GM10847 (cell line): ENCODE results near the gene SPTLC2.

ENCODE experiments used
- POLR2A ChIP-seq: IDR thresholded peaks from 2 replicates; pipeline ENCODE4 v1.6.1; 2011; ENCODE audit not compliant: insufficient read length; ENCODE audit errors: extremely low read depth

SPTLC2 gene

DNA sequence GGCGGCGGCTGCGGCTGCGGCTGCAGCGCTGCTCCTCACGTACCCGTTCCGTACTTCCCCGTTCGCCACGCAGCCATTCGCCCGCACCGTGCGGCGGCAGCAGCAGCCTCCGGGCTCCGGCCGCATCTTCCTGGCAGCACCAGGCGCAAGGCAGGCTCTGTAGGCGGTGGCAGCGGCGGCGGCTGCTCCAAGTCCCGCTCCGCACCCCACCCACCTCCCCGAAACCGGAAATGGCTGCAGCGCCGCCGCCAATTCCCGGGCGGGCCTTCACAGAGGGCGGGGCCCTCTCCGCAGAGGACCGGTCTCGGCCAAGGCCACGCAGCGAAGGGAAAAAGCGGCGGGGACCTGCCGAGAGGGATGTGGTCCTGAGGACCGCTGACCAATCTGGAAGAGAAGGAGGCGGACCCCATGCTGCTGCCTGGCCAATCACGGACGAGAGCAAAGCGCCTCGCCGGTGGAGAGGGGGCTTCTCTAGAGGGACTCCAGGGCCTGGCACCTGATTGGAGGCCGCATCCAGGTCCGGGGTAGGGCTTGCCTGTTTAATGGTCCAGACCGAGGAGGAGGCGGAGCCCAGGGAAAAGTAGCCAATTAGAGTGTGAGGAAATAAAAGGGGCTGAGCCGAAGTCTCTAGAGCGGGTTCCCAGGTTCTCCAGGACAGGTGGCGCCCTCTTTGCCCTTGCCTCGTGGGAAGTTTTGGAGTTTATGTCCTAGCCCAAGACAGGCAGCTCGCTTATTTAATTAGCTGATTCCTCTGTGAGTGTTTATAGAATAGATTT, at the start of gene SPTLC2:
TSS of gene SPTLC2 (minus strand) at position 184 of the 776 bp plus-strand sequence. CDS start at position 126, 58 bp downstream.
- peak; percentile 67 for TF ChIP-seq POLR2A

GRCh38 chr14:77663293-77663692, 46.9 kb upstream of the SPTLC2 start:
- TF ChIP-seq POLR2A: no peak

DNA sequence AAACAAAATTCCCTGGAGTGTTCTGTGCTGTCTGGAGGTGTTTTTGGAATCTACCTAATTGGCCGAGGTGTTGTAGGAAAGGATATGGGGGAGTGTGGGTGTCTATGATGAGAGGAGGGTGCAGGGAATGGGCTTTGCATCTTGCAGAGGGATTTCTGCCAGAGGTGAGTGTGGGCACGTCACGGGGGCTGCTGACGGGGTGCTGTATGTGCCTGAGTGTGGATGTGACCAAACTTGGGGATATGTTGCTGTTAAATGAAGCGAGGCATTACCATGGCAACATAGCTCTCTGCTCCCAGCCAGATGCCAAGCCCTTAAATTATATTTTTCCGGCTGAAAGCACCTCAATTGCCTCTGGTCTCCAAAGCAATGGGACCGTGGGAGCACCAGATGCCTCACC, 44.3 kb upstream of the SPTLC2 start:
- no peak for TF ChIP-seq POLR2A

- no peak for TF ChIP-seq POLR2A
These were observed 43.4 kb upstream of the SPTLC2 start for GRCh38 chr14:77659831-77660230.

- TF ChIP-seq POLR2A: no peak
These were observed 40.8 kb upstream of the SPTLC2 start for GRCh38 chr14:77657280-77657679.

- TF ChIP-seq POLR2A: no peak
These were observed 37.6 kb upstream of the SPTLC2 start for GRCh38 chr14:77654001-77654441.

DNA sequence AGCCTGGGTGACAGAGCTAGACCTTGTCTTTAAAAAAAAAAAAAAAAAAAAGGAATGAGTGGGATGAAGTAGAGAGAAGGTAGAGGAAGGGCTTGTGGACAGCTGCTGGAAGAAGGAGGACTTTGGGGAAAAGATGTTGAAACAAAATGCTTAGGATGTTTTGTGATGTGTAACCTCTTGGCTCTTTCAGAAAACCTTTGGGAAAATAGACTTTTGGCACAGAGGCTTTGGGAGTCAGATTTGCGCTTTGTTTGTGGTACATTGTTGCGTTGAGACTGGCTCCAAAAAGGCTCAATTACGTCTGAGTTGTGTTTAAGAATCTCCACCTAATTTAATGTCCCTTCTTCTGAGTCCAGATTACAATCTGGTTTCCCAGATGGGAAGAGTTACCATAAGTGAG, 32.9 kb upstream of the SPTLC2 start:
- TF ChIP-seq POLR2A: no peak

DNA sequence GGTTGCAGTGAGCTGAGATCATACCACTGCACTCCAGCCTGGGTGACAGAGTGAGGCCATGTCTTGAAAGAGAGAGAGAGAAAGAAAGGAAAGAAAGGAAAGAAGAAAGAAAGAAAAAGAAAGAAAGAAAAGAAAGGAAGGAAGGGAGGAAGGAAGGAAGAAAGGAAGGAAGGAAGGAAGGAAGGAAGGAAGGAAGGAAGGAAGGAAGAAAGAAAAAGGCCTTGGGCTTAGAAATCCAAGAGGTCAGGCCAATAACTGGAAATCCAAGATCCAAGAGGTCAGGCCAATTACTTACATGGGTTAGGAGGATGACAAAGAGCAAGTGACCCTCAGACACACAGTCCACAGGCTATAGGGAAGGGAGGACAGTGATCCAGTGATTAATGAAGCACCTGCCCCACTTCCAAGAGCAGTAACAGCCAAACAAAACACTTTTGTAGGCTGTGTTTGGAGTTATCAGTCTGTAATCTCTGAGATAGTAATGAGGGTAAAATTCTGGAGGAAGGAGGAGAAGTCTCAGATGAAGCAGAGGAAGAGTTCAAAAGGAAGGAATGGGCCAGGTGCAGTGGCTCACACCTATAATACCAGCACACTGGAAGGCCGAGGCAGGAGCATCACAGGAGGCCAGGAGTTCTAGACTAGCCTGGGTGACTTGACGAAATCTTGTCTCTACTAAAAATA, 32.2 kb upstream of the SPTLC2 start:
- no peak for TF ChIP-seq POLR2A

GRCh38 chr14:77647853-77648252, 31.4 kb upstream of the SPTLC2 start:
- TF ChIP-seq POLR2A: no peak

DNA sequence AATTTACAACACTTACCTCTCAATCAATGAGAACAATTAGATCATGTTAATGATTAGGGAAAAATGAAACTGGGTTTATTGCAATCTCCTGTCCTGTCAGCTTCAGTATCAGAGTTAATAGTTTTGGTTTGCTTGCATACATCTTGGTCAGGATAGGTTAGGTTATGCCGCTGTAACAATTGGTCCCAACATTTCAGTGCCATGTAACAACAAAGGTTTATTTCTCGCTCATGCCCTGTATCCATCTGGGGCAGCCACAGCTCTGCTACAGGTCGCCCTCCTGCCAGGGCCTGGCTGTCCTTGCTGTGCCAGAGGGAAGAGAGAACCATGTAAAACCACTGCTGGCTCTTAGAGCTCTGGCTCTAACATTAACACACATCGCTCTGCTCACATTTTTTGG, 30.5 kb upstream of the SPTLC2 start:
- TF ChIP-seq POLR2A: no peak

GRCh38 chr14:77645520-77646230, 29.2 kb upstream of the SPTLC2 start:
- TF ChIP-seq POLR2A: no peak

DNA sequence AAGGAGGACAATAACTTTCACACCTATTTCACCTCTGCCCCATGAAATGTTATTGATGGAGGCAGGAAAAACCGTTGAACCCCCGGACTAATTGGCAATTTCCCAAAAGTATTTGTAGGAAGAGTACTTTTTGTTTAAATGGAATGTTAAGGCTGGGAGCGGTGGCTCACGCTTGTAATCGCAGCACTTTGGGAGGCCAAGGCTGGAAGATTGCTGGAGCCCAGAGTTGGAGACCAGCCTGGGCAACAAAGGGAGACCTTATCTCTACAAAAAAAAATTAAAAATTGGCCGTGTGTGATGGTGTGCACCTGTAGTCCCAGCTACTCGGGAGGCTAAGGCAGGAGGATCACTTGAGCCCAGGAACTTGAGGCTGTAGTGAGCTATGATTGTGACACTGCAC, 26.0 kb upstream of the SPTLC2 start:
- TF ChIP-seq POLR2A: no peak

GRCh38 chr14:77641534-77642341, 25.3 kb upstream of the SPTLC2 start:
- TF ChIP-seq POLR2A: no peak

GRCh38 chr14:77640756-77641533, 24.5 kb upstream of the SPTLC2 start:
- no peak for TF ChIP-seq POLR2A
